NCI-H2196 treated with DMSO at 0.1 percent for 48 hours (cell line): ENCODE results near the gene LGALS7B.
"Not testable (repeated sequence)": the region's sequence is repeated elsewhere in the genome, so short reads cannot be mapped to it uniquely, and the experiment has no call there.

Source experiments
- DNase-seq: peaks from one replicate; lab custom pipeline; 2025; ENCODE audit not compliant: unreplicated experiment; lab: John Stamatoyannopoulos, UW

The LGALS7B gene

DNA sequence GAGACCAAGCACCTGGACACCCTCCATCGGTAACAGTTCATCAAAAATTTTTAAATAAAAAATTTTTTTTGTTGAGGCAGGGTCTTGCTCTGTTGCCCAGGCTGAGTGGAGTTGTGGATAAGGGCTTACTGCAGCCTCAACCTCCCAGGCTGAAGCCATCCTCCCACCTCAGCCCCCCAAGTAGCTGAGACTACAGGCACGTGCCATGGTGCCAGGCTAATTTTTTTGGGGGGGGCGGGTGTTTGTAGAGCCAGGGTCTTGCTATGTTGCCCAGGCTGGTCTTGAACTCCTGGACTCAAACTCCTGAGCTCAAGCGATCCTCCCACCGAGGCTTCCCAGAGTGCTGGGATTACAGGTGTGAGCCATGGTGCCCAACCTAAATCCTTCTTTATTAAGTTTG is 4.7 kb downstream of the LGALS7B start:
- no peak for DNase-seq

DNA sequence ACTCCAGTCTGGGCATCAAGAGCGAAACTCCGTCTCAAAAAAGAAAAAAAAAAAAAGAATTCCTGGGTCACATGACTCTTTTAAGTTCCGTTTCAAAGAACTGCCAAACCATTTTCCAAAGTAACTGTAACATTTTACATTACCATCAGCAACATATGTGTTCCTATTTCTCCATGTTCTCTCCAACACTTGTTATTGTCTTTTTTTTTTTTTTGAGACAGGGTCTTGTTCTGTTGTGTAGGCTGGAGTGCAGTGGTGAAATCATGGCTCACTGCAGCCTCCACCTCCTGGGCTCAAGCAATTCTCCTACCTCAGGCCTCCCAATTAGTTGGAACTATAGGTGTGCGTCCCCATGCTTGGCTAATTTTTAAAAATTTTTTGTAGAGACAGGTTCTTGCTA is 6.5 kb downstream of the LGALS7B start:
- DNase-seq = no peak

DNA sequence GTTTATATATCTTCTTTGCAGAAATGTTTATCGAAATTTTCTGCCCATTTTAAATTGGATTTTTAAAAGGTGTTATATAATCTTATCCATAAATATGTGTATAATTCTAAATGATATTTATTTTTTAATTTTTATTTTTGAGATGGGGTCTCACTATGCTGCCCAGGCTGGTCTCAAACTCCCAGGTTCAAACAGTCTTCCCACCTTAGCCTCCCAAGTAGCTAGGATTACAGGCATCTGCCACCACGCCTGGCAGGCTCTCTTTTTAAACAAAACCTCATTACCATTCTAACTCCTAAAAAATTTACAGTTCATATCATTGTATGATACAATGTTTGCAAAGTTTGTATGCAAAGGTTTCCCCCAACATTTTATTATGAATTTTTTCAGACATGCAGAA is 7.2 kb downstream of the LGALS7B start:
- no peak for DNase-seq

DNA sequence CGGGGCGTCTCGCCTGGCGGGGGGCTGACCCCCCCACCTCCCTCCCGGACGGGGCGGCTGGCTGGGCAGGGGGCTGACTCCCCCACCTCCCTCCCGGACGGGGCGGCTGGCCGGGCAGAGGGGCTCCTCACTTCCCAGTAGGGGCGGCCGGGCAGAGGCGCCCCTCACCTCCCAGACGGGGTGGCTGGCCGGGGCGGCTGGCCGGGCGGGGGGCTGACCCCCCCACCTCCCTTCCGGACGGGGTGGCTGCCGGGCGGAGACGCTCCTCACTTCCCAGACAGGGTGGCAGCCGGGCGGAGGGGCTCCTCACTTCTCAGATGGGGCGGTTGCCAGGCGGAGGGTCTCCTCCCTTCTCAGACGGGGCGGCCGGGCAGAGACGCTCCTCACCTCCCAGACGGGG is 8.8 kb downstream of the LGALS7B start:
- DNase-seq = not testable (repeated sequence)

DNA sequence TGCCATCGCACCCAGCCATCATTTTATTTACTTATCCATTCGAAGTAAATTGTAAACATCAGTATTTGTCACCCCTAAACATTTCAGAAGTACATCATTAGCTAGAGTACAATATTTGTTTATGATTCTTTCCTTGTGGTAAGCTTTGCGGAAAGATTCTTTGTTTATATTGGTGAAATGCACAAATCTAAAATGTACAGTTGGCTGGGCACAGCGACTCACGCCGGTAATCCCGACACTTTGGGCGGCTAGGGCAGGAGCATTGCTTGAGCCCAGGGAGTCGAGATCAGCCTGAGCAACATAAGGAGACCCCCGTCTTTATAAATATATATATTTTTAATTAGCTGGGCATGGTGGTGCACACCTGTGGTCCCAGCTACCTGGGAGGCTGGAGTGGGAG is 10.1 kb downstream of the LGALS7B start:
- no peak for DNase-seq

DNA sequence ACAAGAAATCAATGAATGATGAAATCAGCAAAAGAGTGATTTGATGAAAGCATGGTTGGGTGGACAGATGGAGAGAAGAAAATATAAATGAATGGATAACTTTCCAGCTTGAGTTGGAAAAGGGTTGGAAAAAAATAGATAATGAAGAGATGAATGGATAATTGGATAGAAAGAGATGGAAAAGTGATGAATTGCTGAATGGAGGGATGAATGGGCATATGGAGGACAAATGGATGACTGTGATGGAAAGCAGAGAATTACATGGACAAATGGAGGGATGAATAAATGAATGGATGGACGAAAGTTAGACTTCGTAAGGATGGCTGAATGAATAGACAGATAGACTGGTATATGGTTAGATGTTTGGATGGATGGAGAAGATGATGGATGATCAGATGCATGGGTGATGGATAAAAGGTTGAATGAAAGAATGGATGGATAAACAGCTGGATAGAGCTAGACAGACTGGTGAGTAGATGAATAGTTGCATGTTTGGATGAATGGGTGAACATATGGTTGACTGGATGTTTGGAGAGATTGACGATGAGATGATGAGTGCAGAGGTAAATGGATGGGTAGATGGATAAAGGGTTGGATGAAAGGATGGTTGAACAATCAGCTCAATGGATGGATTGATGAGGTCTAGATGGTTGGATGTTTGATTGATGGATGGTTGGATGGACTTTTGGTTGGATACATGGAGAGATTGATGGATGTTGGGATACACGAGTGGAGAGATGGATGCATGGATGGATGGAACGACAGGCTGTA is 11.8 kb downstream of the LGALS7B start:
- no peak for DNase-seq

DNA sequence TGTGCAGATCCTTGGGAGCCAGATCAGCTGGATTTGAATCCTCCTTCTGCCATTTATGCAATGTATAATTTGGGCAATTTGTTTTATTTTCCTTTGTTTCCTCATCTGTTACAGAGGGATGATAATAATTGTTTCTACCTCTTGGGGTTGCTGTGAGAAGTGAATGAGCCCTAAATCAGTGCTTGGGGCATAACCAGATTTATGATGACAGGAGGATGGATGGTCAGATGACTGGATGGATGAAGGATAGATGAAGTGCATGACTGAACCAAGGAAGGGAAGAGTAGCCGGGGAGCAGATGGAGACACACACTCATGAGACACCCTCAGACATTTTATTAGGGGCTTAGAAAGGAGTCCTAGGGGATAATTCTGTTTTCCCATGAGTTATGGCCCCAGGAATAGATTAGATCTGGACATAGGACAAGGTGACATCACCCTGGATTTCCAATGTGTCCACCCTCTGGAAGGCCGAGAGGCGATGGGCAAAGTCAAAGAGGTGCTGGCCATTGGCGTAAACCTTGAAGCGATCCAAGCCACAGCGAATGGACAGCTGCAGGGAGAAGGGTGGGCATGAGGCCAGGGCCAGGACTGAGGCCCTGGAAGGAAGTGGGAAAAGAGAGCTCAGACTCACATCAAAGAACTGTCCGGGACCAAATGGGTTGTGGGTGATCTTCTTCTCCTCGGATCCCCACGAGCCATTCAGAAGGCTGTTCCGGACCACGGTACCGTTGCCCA is 12.5 kb downstream of the LGALS7B start:
- no peak for DNase-seq

DNA sequence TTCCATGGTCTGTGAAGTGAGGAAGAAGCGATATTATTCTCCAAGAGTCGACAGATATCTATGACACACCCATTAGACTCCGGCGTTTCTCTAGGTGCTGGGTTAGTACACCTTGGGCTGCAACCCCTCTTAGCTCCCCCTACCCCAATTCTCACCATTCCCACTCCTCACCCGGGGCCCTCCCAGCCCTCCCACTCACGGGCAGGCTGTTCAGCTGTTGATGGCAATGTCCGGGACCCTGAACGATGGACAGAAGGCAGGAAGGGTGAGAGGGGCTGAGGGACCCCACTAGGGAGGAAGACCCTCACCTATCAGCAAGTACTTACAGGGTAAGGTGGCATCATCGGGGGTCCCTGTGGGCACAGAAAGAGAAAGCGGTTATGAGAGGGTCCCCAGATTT is 14.5 kb downstream of the LGALS7B start:
- DNase-seq = no peak

DNA sequence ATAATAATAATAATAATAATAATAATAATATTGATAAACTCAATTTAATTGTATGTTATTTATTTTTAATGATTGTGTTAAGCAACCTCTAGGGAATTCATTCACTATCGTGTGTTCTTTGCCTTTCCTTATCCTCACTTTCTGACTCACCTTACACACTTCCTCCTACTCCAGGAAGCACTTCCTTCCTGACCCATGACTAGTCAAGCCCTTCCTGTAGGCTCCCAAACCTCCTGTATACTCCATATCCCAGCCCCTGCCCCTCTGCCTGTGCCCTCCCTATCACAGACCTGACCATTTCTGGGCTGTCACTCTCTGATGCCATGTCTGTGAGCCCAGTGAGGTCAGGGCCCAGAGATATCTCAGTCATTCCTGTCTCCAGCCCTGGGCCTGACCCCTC is 16.2 kb downstream of the LGALS7B start:
- DNase-seq = no peak

DNA sequence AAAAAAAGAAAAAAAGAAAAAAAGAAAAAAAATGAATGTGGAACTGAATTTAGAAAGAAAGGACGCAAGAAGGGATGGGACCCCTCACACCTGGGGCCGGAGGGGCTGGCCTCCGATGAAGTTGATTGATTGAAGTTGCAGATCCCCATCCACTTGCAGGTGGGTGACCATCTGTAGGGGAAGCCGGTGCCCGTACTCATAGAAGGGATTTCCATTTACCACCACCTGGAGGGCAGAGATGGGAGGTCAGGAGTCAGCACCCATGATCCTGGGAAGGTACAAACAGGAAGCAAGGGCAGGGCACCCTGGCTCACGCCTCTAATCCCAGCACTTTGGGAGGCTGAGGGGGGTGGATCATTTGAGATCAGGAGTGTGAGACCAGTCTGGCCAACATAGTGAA is 17.4 kb downstream of the LGALS7B start:
- no peak for DNase-seq

DNA sequence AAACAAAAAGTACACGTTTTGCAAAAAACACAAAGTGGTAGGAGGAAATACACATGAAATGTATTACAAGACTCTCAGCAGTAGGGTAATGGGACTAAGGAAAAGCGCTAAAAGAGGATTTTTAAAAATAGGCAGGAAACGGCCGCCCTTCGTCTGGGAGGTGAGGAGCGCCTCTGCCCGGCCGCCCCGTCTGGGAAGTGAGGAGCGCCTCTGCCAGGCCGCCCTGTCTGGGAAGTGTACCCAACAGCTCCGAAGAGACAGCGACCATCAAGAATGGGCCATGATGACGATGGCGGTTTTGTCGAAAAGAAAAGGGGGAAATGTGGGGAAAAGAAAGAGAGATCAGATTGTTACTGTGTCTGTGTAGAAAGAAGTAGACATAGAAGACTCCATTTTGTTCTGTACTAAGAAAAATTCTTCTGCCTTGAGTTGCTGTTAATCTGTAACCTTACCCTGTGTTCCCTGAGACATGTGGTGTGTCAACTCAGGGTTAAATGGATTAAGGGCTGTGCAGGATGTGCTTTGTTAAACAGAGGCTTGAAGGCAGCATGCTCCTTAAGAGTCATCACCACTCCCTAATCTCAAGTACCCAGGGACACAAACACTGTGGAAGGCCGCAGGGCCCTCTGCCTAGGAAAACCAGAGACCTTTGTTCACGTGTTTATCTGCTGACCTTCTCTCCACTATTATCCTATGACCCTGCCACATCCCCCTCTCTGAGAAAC is 18.5 kb downstream of the LGALS7B start:
- not testable (repeated sequence) for DNase-seq

DNA sequence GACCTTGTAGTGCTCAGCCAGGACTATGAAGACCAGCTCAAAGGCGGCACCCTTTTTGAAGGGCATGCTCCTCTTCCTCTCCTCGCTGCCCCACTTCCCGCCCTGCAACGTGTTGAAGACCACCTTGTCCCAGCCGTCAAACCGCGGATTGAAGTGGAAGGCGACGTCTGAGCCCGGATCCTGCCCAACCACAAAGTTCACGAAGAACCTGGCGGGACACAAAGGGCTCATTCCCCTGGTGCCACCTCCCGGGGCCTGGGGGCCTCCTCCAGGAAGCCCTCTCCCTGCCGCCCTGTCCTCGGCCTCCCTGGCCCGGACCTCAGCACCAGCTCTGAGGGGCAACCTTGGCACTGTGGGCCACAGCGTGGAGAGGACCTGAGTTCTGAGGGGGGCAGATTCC is 19.7 kb downstream of the LGALS7B start:
- no peak for DNase-seq

DNA sequence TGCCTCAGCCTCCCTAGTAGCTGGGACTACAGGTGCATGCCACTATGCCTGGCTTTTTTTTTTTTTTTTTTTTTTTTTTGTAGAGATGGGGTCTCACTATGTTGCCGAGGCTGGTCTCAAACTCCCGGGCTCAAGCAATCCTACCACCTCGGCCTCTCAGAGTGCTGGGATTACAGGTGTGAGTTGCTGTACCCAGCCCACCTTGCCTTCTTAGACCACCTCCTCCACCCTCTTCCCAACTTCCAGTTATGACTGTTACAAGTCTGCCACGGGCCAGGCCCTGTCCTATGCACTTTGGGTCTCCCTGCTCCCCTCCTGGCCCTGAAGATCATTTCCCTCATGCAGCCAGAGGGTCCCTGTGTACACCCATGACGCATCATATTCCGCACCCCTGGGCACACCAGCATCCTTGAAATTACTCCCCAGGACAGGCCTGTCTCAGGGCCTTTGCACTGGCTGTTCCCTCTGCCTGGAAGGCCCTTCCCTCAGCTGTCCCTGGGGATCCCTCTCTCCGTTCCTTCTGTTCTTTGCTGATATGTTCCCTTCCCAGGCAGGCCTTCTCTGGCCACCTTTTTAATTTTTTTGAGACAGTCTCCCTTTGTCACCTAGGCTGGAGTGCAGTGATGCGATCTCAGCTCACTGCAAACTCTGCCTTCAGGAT is 20.7 kb downstream of the LGALS7B start:
- DNase-seq = no peak

DNA sequence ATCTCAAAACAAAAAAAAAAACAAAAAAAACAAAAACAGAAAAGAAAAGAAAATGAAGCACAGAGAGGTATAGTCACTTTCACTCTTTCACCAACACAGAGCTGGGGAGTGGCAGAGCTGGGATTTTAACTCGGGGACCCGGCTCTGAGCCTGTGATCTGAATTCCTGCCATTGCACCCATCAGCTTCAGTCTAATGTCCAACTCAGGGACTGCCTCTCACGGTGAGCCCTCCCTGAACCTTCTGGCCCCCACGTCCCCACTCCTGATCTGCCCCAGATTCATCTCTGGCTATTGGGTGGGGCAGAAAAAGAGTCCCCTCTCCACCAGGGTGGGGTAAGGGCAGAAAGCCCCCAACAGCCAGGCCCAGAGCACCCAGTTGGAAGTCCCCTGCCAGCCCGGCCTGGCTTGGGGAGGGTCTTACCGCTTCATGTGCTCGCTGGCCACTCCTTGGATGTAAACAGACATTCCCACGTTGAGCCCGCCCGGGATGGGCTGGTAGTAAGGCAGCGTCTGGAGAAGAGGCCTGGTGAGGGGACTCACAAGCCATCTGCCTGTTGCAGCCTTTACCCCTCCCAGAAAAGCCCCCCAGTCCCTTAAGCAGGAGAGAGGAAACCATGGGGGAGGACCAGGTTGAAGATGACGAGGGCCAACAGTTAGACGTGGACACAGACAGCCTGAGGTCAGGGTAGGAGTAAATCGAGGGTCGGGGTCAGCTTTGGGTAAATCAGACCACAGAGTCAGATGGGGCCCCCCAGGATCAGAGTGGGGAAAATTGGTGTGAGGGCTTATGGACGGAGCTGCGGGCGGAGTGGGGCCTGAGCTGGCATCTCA is 23.2 kb downstream of the LGALS7B start:
- no peak for DNase-seq

DNA sequence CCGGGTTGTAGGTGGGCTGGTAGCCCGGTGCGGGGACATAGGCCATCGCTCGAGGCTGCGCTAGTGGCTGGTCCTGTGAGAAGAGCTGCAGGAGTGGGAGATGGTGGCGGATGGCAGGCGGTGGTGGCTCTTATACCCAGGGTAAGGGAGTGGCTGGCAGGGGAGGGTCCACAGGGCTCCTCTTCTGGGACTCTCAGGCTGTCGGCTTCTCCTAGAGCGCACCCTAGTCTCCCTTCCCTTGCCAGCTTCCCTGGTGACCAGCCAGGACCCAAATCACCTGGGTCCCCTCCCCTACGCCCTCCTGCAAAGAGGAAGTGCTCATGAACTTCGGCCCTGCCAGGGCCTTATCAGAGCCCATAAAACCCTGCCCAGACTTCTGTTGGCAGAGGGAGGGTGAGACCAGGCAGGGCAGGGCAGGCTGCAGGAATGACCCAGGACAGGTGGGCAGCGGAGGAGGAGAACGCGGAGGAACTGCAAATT is 23.9 kb downstream of the LGALS7B start, which contains the start of gene LGALS4:
TSS of gene LGALS4 (minus strand) at position 105 of the 480 bp plus-strand sequence. CDS start at position 46, 59 bp downstream.
- no peak for DNase-seq

DNA sequence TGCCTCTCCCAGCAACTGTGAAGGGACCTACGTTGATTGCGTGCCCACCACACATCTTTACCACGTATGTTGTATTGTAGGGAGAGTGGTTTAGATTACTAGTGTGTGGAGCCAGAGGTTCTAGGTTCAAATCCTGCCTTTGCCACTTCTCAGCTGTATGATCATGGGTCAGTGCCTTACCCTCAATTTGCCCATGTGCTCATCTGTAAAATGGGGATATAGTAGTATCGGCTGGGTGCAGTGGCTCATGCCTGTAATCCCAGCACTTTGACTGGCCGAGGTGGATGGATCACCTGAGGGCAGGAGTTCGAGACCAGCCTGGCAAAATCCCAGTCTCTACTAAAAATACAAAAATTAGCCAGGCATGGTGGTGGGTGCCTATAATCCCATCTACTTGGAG is 24.3 kb downstream of the LGALS7B start:
- no peak for DNase-seq

DNA sequence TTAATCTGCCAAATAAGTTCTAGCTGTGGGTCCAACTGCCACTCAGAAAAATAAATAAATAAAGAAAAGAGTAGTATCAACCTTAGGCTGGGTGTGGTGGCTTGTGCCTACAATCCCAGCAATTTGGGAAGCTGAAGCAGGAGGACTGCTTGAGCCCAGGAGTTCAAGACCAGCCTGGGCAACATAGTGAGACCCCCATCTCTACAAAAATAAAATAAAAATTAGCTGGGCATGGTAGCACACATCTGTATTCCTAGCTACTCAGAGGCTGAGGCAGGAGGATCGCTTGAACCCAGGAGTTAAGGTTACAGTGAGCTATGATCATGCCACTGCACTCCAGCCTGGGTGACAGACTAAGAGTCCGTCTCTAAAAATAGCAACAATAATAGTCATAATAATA is 24.9 kb downstream of the LGALS7B start:
- DNase-seq = not testable (repeated sequence)

DNA sequence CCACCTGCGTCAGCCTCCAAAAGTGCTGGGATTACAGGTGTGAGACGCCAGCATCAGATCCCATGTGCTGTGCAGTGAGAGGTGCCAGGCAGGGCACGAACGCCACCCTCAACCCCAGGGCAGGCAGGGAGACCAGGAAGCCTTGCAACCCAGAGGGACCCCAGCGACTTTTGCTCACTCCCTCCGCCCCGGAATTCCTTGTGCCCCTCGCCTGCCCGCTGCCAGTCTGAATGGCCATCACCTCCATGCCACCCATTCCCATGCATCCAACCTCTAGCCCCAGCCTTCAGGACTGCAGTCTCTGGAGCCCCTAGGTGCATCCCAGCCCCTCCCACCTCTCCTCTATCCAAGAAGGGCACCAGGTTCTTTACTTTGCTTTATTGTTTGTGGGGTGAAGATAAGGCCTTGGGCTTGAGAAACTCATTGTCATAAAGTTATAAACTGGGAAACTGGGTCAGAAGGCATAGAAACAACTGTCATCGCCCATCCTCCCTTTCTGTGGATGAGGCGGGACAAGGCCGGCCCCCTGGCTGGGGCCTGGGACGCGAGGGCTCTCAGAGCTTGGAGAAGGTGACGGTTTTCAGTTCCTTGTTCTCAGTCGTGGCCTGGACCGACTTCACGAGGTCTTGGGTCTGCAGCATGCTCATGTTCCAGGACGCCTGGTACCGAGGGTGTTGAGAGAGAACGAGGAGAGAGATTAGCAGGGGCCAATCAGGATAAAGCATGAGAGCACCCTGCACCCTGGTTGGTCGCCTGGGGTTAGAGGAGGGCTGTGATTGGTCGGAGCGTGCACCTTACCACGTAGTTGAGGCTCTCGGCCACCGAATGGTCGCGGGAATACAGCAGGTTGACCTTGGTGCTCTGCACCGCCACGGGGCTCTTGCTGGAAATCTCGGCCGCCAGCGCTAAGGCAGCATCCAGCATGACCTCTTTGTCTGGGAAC is 26.3 kb downstream of the LGALS7B start:
- DNase-seq = no peak

DNA sequence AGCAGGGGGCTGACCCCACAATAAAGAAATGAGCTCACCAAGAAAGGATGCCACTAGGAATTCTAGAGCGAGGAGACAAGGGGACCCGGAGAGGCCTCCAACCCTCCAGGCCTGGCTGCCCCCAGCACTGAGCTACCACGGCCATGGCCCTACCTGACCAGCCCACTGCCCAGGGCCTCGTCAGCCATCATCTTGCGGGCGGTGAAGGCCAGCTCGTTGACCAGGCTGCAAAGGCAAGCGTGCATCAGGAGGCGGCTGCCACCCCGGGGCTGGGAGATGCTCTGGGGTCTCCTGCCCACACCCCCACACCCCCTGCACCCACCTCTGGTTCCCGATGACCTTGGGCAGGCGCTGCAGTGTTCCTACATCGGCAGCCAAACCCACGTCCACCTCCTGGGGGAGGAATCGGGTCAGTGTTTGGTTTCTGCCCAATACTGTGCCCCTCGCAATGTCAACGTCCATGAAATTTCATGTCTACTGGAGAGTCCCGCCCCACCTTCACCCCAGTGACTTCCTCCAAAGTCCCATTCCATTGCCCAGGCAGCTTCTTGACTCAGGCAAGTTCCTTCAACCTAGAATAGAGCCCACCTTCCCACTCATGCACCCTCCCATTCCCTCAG is 27.2 kb downstream of the LGALS7B start:
- no peak for DNase-seq
